Hepatocyte (in vitro differentiated cells): ENCODE measurements around the gene TMEM209. TPM values are rescaled to one million over a fixed set of nuclear protein-coding genes. Genes with fewer than 3 reads are reported as not detected.

Experiments used
- DNase-seq: peaks from one replicate; pipeline ENCODE4 v3.0.0-alpha.2; 2016; ENCODE audit warnings: low spot score
- H2AFZ ChIP-seq: fragments of 200-600 bp; sonication (generic); 2 replicates; pipeline ENCODE4 v1.6.0; 2016; ENCODE audit warnings: antibody characterized with exemption, mild to moderate bottlenecking
- H3K27ac ChIP-seq: fragments of 200-600 bp; sonication (generic); 2 replicates; pipeline ENCODE4 v1.5.1; 2016; ENCODE audit warnings: mild to moderate bottlenecking
- H3K27me3 ChIP-seq: fragments of 200-600 bp; sonication (generic); 2 replicates; pipeline ENCODE4 v1.6.1; 2016
- H3K36me3 ChIP-seq: fragments of 200-600 bp; sonication (generic); replicated peaks from 2 replicates; pipeline ENCODE4 v1.5.1; 2016; ENCODE audit warnings: low read depth; ENCODE audit not compliant: insufficient read depth
- H3K4me1 ChIP-seq: fragments of 200-600 bp; sonication (generic); 2 replicates; pipeline ENCODE4 v1.5.1; 2016; ENCODE audit warnings: mild to moderate bottlenecking, moderate library complexity; ENCODE audit not compliant: insufficient read depth
- H3K4me2 ChIP-seq: fragments of 200-600 bp; sonication (generic); 2 replicates; pipeline ENCODE4 v1.6.0; 2016
- H3K4me3 ChIP-seq: fragments of 200-600 bp; sonication (generic); 2 replicates; pipeline ENCODE4 v1.5.1; 2016; ENCODE audit warnings: mild to moderate bottlenecking
- H3K79me2 ChIP-seq: fragments of 200-600 bp; sonication (generic); 2 replicates; pipeline ENCODE4 v1.6.0; 2017; ENCODE audit warnings: mild to moderate bottlenecking
- H3K9me2 ChIP-seq: fragments of 200-600 bp; sonication (generic); replicated peaks from 2 replicates; pipeline ENCODE4 v1.6.0; 2017; ENCODE audit warnings: mild to moderate bottlenecking; ENCODE audit not compliant: insufficient read depth
- H3K9me3 ChIP-seq: fragments of 200-600 bp; sonication (generic); 2 replicates; pipeline ENCODE4 v1.5.1; 2016; ENCODE audit warnings: low read depth, mild to moderate bottlenecking
- H4K20me1 ChIP-seq: fragments of 200-600 bp; sonication (generic); 2 replicates; pipeline ENCODE4 v1.6.0; 2016; ENCODE audit warnings: mild to moderate bottlenecking; ENCODE audit not compliant: insufficient read depth, poor library complexity, severe bottlenecking
- EZH2 ChIP-seq: fragments of 200-600 bp; sonication (generic); IDR thresholded peaks from 2 replicates; pipeline ENCODE4 v1.6.1; 2016; ENCODE audit warnings: antibody characterized with exemption, mild to moderate bottlenecking, borderline replicate concordance
- EZH2phosphoT487 ChIP-seq: fragments of 200-600 bp; sonication (generic); IDR thresholded peaks from one replicate; pipeline ENCODE4 v1.6.1; 2018; ENCODE audit warnings: antibody characterized with exemption, mild to moderate bottlenecking, low read depth, moderate library complexity; ENCODE audit not compliant: unreplicated experiment, severe bottlenecking
- WGBS: methylation state at CpG from one replicate; pipeline ENCODE4 v1.1.6; 2016; ENCODE audit warnings: low lambda C conversion rate; ENCODE audit errors: missing lambda C conversion rate; 5-methylcytosine and 5-hydroxymethylcytosine counted together
- polyA plus RNA-seq: library from polyadenylated mRNA; unstranded; fragments of >200 nt; fragmentation: Nextera tagmentation; extraction: Ambion mirVana; gene quantifications from 2 replicates; pipeline ENCODE4 v1.2.1, GENCODE V29; 2016
- total RNA-seq: library from RNA; depleted of rRNA; stranded (reverse); fragments of >200 nt; gene quantifications from 2 replicates; pipeline ENCODE4 v1.2.3, GENCODE V29; 2014
- TF ChIP-seq, protein P1 (sequence below): fragments of 200-600 bp; sonication (generic); IDR thresholded peaks from 2 replicates; pipeline ENCODE4 v1.5.1; 2016; ENCODE audit warnings: antibody characterized with exemption, mild to moderate bottlenecking; ENCODE audit not compliant: poor library complexity

The TMEM209 gene
- total and polyA plus RNA-seq, 2 experiments from 2014 or later: 14.2 to 16.1 TPM

GRCh38 chr7:130160455-130160854 is 44.8 kb downstream of the TMEM209 start:
- H3K9me2 ChIP-seq: no peaks in the 10 kb centered on the region
- H3K4me3 ChIP-seq: no peak overlapping the region
- WGBS: 93% methylated on average over 8 of the region's 8 CpGs
- no peak for DNase-seq
- H3K4me2 ChIP-seq: no peak overlapping the region
- no peak overlapping the region for H3K27ac ChIP-seq
- no peaks in the 10 kb centered on the region for H3K27me3 ChIP-seq
- H3K79me2 ChIP-seq: no peaks in the 10 kb centered on the region
- TF ChIP-seq EZH2 (no peak), EZH2phosphoT487 (no peak)
- TF ChIP-seq, protein P1, sequence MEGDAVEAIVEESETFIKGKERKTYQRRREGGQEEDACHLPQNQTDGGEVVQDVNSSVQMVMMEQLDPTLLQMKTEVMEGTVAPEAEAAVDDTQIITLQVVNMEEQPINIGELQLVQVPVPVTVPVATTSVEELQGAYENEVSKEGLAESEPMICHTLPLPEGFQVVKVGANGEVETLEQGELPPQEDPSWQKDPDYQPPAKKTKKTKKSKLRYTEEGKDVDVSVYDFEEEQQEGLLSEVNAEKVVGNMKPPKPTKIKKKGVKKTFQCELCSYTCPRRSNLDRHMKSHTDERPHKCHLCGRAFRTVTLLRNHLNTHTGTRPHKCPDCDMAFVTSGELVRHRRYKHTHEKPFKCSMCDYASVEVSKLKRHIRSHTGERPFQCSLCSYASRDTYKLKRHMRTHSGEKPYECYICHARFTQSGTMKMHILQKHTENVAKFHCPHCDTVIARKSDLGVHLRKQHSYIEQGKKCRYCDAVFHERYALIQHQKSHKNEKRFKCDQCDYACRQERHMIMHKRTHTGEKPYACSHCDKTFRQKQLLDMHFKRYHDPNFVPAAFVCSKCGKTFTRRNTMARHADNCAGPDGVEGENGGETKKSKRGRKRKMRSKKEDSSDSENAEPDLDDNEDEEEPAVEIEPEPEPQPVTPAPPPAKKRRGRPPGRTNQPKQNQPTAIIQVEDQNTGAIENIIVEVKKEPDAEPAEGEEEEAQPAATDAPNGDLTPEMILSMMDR: no peak
- no peak overlapping the region for H2AFZ ChIP-seq
- H4K20me1 ChIP-seq: no peaks in the 10 kb centered on the region
- no peaks in the 10 kb centered on the region for H3K9me3 ChIP-seq
- no peaks in the 10 kb centered on the region for H3K4me1 ChIP-seq
- no peaks in the 10 kb centered on the region for H3K36me3 ChIP-seq

- no peak overlapping the region for H3K27ac ChIP-seq
- no peaks in the 10 kb centered on the region for H3K9me2 ChIP-seq
- DNase-seq: no peak
- H3K36me3 ChIP-seq: no peaks in the 10 kb centered on the region
- no peak overlapping the region for H3K4me2 ChIP-seq
- H3K4me3 ChIP-seq: no peak overlapping the region
- no peaks in the 10 kb centered on the region for H3K9me3 ChIP-seq
- H3K4me1 ChIP-seq: no peaks in the 10 kb centered on the region
- H4K20me1 ChIP-seq: no peaks in the 10 kb centered on the region
- H3K79me2 ChIP-seq: no peaks in the 10 kb centered on the region
- TF ChIP-seq EZH2 (no peak), EZH2phosphoT487 (no peak)
- TF ChIP-seq, protein P1: no peak
- 96% methylated on average over 2 of the region's 2 CpGs for WGBS
- no peaks in the 10 kb centered on the region for H3K27me3 ChIP-seq
- H2AFZ ChIP-seq: no peak overlapping the region
Measured at GRCh38 chr7:130160023-130160422, 45.2 kb downstream of the TMEM209 start.

- no peaks in the 10 kb centered on the region for H4K20me1 ChIP-seq
- no peaks in the 10 kb centered on the region for H3K36me3 ChIP-seq
- DNase-seq: no peak
- H3K79me2 ChIP-seq: no peaks in the 10 kb centered on the region
- TF ChIP-seq, protein P1: no peak
- no peak for TF ChIP-seq EZH2
- TF ChIP-seq EZH2phosphoT487: no peak
- no peak overlapping the region for H3K27ac ChIP-seq
- H3K4me3 ChIP-seq: no peak overlapping the region
- no peak overlapping the region for H2AFZ ChIP-seq
- H3K4me1 ChIP-seq: no peaks in the 10 kb centered on the region
- H3K27me3 ChIP-seq: no peaks in the 10 kb centered on the region
- H3K4me2 ChIP-seq: no peak overlapping the region
- no peaks in the 10 kb centered on the region for H3K9me2 ChIP-seq
- no peaks in the 10 kb centered on the region for H3K9me3 ChIP-seq
- 98% methylated on average over 7 of the region's 7 CpGs for WGBS
Measured at GRCh38 chr7:130157700-130158099, 47.5 kb downstream of the TMEM209 start.

DNA sequence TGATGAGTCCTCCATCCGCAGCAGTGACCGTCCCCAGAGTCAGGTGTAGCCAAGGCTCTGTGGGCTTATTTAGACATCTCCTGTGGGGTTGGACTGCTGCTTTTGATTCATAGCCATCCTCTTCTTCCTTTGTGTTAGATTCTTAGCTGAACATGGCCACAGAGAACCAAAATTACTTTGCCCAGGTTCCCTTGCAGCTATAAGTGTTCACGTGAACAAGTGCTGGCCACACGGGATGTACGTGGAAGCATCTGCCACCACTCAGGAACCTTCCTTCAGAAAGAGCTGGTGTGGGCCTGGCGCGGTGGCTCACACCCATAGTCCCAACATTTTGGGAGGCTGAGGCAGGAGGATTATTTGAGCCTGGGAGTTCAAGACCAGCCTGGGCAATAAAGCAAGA is 49.1 kb downstream of the TMEM209 start:
- DNase-seq: no peak
- H2AFZ ChIP-seq: no peak overlapping the region
- no peaks in the 10 kb centered on the region for H3K27me3 ChIP-seq
- H3K9me2 ChIP-seq: no peaks in the 10 kb centered on the region
- H3K4me2 ChIP-seq: no peak overlapping the region
- TF ChIP-seq, protein P1: no peak
- no peak for TF ChIP-seq EZH2phosphoT487
- TF ChIP-seq EZH2: no peak
- H3K36me3 ChIP-seq: no peaks in the 10 kb centered on the region
- H3K79me2 ChIP-seq: no peaks in the 10 kb centered on the region
- no peaks in the 10 kb centered on the region for H3K4me1 ChIP-seq
- H3K9me3 ChIP-seq: no peaks in the 10 kb centered on the region
- 98% methylated on average over 7 of the region's 7 CpGs for WGBS
- H3K27ac ChIP-seq: no peak overlapping the region
- H4K20me1 ChIP-seq: no peaks in the 10 kb centered on the region
- no peak overlapping the region for H3K4me3 ChIP-seq
